Activated CD8-positive, alpha-beta memory T cell treated with anti-CD3 and anti-CD28 coated beads for 36 hours (primary cell): ENCODE results near the gene LIX1. TPM values are rescaled to one million over a fixed set of nuclear protein-coding genes. Genes with fewer than 3 reads are reported as not detected.
"Not testable (repeated sequence)": the region's sequence is repeated elsewhere in the genome, so short reads cannot be mapped to it uniquely, and the experiment has no call there.

ENCODE experiments used
- CTCF ChIA-PET: fragments of 350-600 bp; sonication (Branson Sonifier 250); formaldehyde crosslinking; loops from one replicate; lab custom pipeline; 2021; ENCODE audit warnings: antibody characterized with exemption; lab: Charles Lee
- POLR2A ChIA-PET: fragments of 350-600 bp; sonication (Branson Sonifier 250); formaldehyde crosslinking; loops from one replicate; lab custom pipeline; 2021; ENCODE audit warnings: antibody characterized with exemption; lab: Charles Lee
- total RNA-seq, 2 experiments: library from RNA; stranded (reverse); gene quantifications; one replicate each; pipeline ENCODE4 v1.2.3, GENCODE V29; 2021

LIX1 gene
- total RNA-seq, 2 experiments from 2014 or later = not detected

DNA sequence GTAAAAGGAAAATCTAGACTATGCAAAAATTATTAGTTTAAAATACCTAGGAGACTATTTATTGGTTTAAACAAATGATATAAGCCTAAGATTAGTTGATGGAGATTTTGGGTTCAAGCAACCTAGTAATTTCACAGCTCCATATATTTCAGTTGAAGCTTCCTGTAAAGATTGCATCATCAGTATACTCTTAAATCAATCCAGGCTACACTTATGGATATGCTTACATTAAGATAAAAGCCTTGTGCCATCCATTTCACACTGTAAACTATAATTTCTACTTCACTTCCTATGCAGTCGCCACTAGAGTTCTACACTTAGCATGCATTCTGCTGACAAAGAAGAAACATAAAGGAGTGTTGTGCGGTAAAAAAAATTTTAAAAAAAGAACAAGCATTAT is 7.3 kb upstream of the LIX1 start:
- ChIA-PET CTCF (no interaction called here), POLR2A (no interaction called here)

GRCh38 chr5:97148288-97148687 is 5.9 kb upstream of the LIX1 start:
- POLR2A ChIA-PET = no interaction called here
- CTCF ChIA-PET = interaction anchor here (1.0 kb wide), 1 partner anchor 396 kb away, joined by 3 read pairs; no protein-coding TSS in a partner anchor

- CTCF ChIA-PET = interaction anchor here (0.7 to 2.6 kb wide), 3 partner anchors 9 to 717 kb away, joined by 3 to 9 read pairs (median 7); no protein-coding TSS in a partner anchor
- POLR2A ChIA-PET = no interaction called here
These were observed 1.3 kb upstream of the LIX1 start for GRCh38 chr5:97143704-97144103.

DNA sequence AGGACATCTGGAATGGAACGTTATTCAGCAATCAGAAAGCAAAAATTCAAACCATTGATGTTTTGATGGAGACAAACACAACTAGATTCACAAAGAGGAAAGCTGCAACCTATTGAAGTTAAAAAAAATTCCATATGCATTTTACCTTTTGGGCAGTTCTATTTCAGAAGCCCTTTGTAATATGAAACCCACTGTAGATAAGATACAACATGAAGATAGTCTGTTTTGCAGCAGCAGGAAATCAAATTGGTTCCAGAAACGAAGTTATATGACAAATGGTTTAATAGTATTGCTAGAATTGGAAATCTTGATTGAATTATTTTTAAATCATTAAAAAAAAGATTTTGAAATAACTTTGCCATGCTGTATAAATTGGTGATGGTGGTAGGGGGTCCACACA is 872 bp downstream of the LIX1 start:
- CTCF ChIA-PET = interaction anchor here (2.6 kb wide), 1 partner anchor 21 kb away, joined by 9 read pairs; no protein-coding TSS in a partner anchor
- POLR2A ChIA-PET = no interaction called here

GRCh38 chr5:97141031-97141430 is 1.4 kb downstream of the LIX1 start:
- ChIA-PET CTCF (interaction anchor here (2.6 kb wide), 1 partner anchor 21 kb away, joined by 9 read pairs; no protein-coding TSS in a partner anchor), POLR2A (no interaction called here)

DNA sequence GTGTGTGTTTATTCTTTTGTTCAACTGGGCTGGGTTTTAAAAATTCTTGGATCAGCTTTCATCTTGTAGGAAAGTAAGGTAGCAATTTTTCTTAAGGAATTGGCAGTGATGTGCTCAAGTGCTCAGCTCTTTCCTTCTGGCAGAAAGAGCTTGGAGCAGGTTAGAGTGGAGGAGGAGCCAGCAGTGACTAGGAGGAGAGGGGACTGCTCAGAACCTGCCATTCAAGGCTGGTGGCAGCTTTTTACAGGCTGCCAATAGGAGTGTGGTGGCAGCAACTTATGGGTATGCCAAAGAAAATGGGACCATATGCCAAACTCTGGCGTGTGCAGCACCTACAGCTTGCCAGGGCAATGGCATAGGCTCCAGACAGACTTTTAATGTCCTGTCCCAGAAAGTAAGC is 2.2 kb downstream of the LIX1 start:
- CTCF ChIA-PET, POLR2A ChIA-PET: not testable (repeated sequence)

DNA sequence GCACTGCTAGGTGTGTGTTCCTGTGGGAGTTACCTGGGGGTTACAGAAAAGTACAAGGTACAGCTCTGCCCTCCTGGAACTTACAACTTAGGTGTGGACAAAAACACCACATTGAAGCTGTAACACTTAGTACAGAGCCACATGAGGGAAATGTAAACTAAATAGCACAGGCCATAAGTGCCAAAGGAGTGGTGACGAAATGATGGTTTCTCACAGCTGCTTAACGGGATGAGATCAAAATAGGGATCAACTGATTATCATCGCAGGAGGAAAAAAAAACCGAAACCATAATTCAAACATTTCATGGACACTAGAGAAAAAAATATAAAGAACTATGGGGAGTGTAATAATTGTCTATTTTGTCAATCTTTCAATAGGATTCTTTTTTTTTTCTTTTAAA is 5.9 kb downstream of the LIX1 start:
- POLR2A ChIA-PET = no interaction called here
- CTCF ChIA-PET = no interaction called here

DNA sequence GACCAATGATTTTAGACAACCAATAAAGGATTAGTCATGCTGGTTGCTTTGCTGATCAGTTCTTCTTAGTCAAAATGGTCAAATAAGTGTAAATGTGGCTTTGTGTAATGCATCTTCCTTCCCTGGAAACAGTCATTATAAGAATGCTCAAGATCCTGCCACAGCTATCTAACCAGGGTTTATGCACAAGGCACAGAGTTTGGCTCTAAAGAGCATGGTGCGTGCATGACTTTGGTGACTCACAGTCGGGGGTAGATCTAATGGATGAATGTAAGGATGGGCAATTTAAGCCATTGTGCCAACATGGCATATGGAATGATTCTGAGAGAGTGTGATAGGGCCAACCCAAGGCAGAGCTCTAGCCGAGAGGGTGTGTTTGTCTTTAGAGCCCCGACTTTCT is 6.5 kb downstream of the LIX1 start:
- POLR2A ChIA-PET = no interaction called here
- CTCF ChIA-PET = interaction anchor here (1.4 kb wide), 1 partner anchor 28 kb away, joined by 3 read pairs; no protein-coding TSS in a partner anchor

DNA sequence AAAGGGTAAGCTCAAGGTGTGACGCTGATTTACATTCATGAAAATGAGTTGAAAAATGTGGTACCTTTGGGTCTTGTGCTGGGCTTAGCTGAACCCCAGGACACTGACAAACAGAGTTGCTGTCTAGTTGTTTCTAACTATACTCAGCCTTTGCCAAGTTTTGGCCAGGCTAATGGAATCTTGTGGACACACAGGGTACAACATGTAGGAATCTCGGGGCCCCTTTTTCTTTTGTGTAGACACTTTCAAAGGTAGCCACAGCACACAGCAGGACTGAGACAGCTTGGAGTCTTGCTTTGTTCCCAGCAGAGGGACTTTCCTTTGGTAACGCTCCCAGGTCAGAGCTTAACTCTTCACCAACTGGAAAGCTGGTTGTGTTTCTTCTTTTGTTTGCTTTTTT is 7.8 kb downstream of the LIX1 start:
- ChIA-PET CTCF (interaction anchor here (1.1 to 1.4 kb wide), 2 partner anchors 9 to 30 kb away, joined by 3 to 7 read pairs; no protein-coding TSS in a partner anchor), POLR2A (no interaction called here)

GRCh38 chr5:97133101-97133500 is 9.3 kb downstream of the LIX1 start:
- CTCF ChIA-PET = no interaction called here
- POLR2A ChIA-PET = no interaction called here

- ChIA-PET POLR2A (no interaction called here), CTCF (no interaction called here)
These were observed 10.5 kb downstream of the LIX1 start for GRCh38 chr5:97131921-97132320.

DNA sequence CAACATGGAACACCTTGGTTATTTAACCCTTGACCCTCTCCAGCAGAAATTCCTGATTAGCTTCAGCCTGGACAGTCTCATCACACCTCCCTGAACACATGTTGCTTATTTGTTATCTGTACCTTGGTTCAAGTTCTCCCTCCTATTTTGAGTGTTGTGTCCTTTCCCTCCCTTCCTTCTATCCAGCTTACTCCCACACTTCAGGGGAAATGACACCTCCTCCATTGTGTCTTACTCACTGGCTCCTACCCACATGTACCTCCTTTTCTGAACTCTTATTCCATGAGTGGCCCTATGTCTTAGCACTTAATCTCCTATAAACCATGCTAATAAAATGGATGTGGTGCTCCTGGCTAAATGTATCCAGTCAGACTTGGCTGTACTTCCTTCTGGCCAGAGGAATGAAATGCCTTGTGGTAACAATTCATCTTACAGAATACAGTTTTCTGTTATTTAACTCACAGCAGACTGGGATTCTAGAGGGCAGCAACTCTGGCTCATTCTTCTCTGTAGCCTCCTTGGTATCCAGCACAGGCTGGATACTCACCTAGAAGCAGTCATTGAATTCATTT is 11.2 kb downstream of the LIX1 start:
- CTCF ChIA-PET = no interaction called here
- POLR2A ChIA-PET = no interaction called here

- ChIA-PET CTCF (no interaction called here), POLR2A (no interaction called here)
These were observed 14.7 kb downstream of the LIX1 start for GRCh38 chr5:97127727-97128126.

GRCh38 chr5:97125125-97125683 is 17.2 kb downstream of the LIX1 start:
- ChIA-PET CTCF (no interaction called here), POLR2A (no interaction called here)

DNA sequence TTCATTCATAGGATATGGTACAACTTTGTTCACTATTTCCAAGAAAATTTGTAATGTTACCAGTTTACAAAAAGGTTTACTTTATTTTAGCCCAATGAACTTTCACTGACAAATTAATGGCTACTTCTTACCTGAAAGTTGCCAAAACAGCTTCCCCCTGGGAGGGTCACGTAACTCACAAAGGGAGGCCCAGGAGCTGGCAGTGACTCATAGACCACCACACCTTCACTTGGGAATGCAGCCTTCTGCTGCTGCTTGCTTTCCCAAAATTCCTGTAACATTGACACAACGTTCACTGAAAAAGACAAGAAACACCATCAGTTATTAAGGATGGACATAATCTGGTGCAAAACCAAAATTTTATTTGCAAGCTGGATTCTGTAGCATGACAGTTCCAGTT is 18.1 kb downstream of the LIX1 start:
- CTCF ChIA-PET = no interaction called here

DNA sequence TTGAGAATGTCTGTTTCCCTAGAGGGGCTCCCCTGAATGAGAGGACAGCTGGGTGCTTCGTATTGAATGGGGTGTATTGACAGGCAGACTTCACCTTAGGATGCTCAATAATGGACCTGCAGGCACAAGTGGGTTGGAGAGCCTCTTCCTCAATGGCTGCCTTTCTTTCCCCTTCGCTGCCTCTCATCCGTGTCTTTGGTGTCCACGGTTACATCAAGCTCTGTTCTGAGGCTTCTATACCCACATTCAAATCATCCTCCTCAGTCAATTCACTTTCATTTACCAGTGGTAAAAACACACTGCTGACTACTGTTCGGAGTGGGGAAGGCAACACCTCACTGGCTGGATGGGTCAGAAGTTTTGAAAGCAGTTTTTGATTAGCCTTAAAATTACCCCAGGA is 20.6 kb downstream of the LIX1 start:
- ChIA-PET CTCF (no interaction called here), POLR2A (no interaction called here)

More for the DNA sequence above, 18.1 kb downstream of the LIX1 start:
- POLR2A ChIA-PET = no interaction called here

- CTCF ChIA-PET = no interaction called here
- POLR2A ChIA-PET = no interaction called here
These were observed 22.2 kb downstream of the LIX1 start for GRCh38 chr5:97120195-97120594.

DNA sequence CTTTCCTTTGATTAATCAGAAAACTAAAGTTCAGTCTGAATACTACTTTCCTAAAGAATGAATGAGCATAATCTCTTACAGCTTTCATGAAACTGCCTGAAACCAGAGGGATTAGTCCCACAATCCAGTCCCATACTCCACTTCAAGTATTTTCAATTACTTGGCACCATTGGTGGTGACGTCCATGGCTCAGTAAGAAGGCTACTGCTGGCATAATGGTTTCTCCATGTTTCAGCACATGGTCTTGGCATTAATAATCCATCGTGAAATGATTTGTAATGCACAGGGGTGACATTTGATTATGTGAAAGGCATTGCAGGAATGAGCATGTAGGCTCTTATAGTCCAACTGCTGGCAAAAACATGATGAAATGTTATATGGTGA is 23.4 kb downstream of the LIX1 start:
- ChIA-PET POLR2A (no interaction called here), CTCF (no interaction called here)

GRCh38 chr5:97118261-97119006 is 24.0 kb downstream of the LIX1 start:
- ChIA-PET CTCF (no interaction called here), POLR2A (no interaction called here)

GRCh38 chr5:97115932-97116331 is 26.5 kb downstream of the LIX1 start:
- ChIA-PET CTCF (no interaction called here), POLR2A (no interaction called here)

DNA sequence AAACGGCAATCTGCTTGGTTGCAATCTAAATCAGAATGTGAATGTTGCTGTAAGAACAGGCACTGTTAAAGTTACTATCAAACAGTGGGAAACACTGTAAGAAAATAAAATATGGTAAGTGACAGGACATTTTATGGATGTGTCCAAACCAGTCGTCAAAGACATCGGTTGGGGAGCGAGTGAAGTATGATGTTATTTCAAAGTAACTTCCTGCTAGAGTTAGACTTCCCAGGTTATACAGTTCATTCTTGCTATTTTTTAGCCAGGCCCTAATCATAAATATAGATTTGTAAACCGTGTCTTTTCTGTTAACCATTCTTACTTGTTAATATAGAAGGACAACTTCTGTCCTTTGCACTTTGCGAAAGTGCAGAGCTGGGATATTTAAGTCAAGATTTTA is 30.2 kb downstream of the LIX1 start:
- CTCF ChIA-PET = no interaction called here
- POLR2A ChIA-PET = no interaction called here
